GM03348 (cell line): ENCODE results near the gene GABRQ.

Source experiments
- DNase-seq: peaks from one replicate; pipeline ENCODE4 v3.0.0; 2012; ENCODE audit warnings: low spot score

Gene GABRQ

DNA sequence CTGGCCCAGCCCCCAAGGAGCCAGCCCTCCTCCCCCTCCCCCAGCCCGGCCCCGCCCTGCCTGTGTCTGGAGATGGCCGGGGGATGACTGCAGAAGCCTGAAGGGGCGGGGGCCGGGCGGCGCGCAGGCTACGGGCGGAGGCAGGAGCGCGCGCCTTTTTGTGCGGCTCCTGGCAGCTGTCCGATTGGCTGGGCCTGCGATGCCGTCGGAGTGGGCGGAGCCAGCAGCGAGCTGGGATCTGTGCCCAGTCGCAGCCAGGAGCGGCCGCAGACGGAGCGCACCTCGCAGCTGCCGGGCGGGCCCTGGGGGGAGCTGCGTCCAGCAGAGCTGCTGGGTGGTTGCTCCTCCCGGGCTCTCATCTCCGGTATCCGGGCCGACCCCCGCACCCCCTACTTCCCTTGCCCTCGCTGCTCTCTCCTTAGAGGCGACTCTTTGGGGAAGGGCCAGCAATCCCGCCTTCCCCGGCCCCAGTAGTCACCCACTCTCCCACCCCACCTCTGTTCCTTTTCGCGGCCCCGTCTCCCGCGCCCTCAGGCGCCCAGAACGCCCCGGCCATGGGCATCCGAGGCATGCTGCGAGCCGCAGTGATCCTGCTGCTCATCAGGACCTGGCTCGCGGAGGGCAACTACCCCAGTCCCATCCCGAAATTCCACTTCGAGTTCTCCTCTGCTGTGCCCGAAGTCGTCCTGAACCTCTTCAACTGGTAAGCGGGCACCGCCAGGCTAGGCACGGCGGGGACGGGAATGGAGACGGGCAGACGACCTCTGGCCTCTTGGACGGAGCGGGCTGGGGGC lies at the start of gene GABRQ:
Gene GABRQ, plus strand, starts transcription at position 247 of the 794 bp plus-strand sequence. Its CDS starts 308 bp downstream, at position 555.
- peak; percentile 13 for DNase-seq

DNA sequence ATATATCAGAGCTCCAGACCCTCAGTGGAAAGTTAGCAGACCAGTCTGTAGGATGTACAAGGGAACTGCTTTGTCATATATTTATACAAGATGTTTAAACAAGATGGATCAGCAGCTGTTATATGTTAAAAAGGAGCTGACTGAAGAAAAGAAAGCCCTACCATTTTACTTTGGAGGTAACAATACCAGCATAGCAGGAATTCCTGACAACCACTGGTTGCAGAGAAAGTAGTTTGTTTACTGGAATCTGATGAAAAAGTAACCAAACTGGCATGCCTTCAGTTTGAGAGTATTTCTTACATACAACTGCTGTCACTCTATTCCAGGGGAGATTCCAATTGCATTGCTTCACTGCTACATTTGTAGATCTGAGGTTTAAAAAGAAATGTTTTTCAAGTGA lies 49.5 kb upstream of the GABRQ start:
- no peak for DNase-seq

DNA sequence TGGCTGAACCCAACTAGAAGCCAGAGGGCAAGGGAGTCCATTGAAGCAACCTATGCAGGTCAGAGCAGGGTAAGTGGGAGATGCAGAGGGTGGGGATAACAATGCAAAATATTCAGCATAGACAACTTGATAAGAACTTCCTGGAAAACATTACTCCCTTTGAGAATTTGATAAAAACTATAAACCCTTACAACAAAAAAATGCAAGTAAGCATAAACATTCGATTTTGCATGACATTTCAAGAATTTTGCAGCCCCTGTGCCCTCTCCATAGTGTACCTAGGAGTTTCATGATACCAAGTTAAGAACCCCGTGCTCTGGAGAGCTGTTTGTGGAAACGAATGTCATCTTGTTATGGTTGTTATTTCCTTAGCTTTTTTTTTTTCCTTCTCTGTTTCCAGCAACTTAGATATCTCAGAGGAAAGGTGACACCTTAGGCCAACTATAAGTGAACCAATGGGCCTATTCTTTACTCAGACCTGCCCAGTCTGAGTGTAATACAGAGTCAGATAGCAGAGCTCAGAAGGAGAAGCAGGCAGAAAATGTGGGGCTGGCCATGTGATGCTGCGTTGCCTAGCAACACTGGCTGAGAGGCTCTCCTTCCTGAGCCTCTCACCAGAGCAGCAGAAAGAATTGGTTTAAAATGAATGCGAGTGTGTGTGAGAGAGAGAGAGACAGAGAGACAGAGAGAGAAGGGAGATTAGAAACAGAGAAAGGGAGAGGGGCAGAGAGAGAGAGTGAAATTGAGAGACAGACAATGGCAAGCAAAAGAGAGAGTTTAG lies 36.7 kb upstream of the GABRQ start:
- DNase-seq, result no peak

DNA sequence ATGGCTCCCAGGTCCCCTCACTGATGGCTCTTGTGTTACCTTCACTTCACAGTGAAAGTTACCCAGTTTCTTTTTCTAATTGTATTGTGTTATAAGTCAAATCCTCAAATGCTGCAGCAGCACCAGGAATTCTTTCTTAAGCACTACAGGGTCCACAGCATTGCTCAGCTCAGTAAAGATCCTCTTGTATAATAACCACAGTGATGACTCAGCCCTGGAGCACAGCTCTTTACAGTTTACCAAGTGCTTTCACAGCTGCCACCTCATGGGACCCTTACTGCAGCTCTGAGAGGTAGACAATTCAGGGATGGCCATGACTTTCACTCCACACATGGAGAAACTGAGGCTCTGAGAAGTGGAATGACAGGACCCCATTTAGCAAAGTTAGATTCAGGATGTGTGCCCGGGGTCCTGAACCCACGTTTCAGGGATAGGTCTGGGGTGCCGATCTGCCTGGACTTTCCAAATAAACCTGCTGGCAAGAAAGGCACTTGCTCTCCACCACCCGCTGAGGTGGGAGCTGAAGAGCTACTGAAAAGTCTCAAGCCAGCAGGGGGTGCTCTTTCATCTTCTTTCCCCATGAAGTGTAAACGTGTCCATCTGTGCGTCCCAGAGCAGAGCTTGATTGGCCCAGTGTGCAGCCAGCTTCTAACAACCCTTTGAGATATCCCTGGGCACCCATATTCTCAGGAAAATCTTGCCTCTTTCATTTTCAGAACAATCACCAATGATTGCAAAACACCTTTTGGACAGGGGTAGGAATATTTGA lies 35.7 kb upstream of the GABRQ start:
- DNase-seq, result no peak

DNA sequence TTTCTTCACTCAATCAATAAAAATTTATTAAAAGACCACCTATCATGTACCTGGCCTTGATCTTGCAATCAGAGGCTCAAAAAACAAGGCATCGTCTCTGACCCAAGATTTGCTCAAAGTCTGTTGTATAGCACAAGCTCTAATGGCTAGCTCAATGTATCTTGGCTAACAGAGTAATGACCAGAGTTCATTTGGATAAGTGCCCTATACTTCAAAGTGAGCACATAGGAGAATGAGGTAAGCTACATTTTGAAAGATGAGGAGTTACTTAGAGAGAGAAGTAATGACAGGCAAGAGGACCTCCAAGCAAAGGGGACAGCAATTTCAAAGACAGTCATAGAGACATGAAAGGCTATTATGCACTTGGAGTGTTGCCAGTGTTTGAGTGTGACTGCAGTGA lies 22.9 kb upstream of the GABRQ start:
- no peak for DNase-seq

DNA sequence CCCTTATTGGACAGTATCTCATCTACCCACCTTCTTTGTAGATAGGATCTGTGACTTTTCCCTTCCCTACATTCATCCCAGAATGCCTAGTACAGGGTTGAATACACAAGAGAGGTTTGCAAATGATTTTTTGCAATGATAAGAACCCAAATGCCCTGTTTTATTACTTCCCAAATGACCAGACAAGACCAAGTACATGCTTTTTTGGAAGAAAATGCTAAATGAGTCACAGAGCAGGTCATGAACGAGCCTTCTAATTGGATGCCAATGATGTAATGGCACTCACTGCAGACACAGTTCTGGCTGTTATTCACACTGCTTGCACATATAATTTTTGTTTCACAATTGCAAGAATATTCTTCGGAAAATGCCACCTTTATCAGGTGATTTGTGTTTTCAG lies 17.8 kb upstream of the GABRQ start:
- DNase-seq, result no peak

DNA sequence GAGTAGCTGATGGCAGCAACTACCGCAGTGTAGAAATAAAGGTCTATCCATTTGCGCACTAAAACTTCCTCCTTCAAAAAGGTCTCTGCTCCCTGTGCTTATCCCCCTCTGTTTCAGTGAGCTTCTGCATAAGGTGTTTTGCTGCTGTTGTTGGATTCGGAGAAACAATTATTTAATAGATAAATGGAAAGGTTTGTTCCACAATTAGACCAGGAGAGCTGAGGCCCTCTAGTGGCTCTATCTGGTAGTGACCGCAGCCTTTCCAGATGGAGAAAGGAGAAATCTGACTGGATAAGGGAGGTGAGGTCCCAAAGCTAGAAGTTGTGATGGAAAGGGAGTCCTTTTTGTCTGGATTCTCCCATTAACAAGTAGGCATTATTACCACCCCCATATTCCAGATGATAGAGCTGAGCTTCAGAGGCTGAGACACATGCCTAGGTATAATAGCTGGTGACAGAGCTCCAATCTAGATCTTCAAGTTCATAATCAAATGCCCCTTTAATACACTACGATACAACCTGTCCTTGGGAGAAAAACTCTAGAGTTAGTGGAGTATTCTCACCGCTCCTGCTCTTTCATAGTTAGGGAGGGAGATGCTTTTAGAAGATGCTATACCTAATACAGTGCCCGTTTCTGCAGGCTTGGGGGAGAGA lies 5.1 kb upstream of the GABRQ start:
- DNase-seq, result peak; percentile 41

DNA sequence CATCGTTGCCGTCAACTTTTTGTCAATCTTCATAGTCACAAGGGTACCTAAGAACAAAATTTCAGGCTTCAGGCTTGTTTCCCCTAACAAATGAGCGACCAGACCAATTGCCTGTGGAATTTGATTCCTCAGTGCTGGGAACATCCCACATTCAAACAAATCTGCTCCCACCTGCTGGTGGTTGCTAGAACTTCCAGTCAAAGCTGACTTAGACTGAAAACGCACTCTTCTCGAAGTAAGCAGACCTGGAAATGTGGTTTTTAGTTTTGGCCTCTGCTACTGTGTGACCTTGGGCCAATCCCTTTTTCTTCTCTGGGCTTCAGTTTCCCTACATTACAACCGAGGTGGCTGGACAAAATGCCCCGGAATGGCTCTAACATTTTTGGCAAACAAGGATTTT lies 1.8 kb upstream of the GABRQ start:
- peak; percentile 56 for DNase-seq

DNA sequence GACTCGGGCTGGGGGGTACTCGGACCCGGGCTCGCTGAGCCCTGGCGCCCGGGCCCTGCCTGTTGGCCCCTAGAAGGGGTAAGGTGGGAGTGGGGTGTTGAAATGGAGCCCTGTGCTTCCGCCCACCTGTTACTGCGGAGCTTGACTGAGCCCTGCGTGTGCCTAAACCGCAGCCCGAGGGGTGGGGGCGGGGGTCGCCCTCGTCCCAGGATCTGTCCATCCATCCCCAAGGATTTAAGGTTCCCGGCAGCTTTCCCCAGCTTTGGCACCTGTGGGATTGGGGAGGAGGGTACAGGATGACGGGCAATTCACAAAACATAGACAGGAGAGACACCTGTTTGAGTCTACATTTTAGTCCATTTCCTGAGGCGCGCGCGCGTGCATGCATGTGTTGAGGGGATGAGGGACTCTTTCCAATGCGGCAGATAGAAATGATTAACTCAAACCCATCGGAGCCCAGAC lies 779 bp downstream of the GABRQ start:
- no peak for DNase-seq

DNA sequence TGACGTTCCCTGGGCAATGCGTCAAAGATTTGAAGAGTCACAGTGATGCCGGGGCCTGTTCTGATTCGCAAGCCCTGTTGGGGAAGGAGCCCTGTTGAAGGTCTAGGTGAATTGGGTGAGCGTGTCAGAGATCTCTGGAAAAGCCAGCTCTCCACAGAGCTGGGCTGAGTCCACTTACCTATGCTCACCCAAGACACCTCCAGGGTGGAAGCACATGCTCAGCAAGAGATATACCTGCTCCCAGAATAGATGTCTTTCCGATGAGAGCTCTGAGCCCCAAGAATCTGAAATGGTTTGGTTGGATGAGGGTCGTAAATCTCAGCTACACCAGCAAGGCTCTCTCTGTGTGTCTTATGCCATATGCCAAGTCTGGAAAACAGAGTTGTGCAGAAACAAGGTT lies 1.7 kb downstream of the GABRQ start:
- DNase-seq, result no peak

DNA sequence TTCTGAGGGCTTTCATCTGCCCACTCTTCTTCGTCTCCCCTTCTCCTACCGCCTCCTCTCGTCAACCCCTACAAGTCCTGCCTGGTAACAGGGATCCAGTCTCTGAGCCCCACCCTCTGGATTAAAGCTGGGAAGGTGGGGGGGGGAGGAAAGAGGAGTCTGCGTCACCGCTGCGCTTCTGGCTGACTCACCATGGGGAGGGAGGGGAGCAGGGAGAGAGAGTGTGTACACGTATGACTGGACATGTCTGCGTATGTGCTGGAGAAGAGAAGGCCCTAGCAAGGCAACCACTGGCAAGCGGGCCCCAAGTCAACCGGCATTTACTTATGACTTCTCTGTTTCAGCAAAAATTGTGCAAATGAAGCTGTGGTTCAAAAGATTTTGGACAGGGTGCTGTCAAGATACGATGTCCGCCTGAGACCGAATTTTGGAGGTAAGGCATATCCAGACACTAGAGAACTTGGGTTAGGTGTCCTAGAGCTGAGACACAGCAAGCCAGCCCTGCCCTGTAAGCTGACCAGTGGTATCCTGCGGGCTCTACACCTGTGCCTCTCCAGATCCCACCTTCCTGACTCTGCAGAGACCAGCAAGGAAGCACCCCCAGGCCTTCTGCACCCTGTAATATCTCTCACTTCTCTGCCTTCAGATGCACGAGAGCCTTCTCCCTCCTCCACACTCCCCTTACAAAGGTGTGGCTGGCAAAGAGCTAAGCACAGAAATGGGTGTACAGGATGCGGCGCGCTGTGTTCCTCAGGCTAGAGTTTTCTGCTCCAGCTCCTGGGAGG lies 2.5 kb downstream of the GABRQ start:
- DNase-seq, result no peak

DNA sequence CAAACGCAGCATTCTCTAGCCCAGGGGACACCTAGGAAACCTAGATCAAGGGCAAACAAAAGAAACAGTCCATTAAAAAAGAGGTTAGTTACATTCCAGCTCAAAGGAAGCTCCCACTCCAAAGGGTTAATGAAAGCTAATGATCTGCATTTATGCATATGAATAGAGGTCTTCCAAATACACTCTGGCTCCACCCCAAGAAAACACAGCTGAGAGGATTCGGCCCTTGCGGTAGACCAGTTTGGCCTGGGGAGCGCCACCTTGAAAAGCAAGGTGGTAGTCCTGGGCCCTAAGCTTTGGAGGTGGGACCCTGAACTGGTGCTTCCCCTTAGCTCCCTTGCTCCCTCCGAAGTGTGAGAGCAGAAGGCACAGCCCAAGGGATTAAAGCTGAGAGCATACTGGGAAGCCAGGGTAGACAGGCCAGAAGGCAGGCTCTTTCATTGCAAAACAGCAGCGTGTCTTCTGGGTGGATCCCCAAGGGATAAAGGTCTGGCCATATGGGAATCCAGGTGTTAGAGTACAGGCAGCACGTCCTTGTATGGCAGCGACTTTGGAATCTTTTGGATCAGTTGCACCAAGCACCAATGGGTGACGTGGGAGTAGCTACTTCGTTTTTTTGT lies 3.7 kb downstream of the GABRQ start:
- no peak for DNase-seq

DNA sequence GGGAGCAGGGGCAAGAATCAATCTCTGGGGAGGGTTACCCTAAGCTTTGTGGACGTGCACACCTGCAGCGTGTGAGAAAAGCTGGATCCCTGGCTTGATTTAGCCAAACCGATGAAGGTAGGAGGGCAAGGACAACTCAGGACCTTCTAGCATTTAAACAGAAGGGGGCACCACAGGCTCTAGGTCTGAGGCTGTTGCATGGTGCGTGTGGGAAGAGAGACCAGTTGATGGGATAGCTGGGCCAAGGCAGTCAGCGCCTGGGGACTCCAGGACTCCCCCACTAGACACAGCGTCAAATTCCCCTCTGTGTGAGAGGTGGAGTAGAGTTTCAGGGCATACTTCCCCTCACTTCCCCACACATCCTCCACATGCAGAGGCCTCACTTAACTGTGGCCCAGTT lies 4.3 kb downstream of the GABRQ start:
- DNase-seq, result no peak

DNA sequence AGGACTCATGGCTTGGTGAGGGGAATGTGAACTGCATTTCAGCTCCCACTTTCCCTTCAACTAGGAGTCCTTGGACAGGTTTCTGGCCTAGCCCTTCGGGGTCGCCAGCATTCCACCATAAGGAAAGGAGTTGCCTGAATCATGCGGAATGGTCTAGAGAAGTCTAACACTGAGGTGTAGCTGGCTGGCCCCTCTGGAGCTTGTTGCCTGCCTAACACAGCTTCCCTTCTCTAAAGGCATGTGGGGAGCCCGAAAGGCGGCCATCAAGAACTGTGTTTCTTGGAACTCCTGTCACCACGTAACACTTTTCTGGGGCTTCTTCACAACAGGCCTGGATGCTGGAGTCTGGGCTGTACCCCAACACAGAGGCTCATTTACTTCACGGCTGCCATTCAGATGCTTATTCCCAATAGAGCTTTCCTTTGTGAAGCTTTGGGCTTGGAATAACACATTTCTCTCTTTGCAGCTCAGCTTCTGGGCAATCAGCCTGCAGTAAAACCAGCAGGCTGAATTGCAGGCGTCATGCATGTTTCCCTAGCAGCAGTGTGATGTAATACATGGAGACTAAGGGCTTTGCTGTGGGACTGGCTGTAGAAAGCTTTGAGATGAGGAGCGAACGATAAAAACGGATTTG lies 5.4 kb downstream of the GABRQ start:
- DNase-seq, result no peak

DNA sequence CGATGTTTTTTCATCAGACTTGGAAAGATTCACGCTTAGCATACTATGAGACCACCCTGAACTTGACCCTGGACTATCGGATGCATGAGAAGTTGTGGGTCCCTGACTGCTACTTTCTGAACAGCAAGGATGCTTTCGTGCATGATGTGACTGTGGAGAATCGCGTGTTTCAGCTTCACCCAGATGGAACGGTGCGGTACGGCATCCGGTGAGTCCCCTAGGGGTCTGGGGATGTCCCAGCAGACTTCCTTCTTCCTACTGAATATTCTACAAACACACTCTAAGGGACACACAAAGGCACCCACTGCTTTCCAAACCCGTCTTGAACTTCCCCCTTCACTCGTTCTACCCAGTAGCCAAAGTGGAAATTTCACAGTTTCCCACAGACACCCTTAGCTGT lies 9.3 kb downstream of the GABRQ start:
- no peak for DNase-seq

DNA sequence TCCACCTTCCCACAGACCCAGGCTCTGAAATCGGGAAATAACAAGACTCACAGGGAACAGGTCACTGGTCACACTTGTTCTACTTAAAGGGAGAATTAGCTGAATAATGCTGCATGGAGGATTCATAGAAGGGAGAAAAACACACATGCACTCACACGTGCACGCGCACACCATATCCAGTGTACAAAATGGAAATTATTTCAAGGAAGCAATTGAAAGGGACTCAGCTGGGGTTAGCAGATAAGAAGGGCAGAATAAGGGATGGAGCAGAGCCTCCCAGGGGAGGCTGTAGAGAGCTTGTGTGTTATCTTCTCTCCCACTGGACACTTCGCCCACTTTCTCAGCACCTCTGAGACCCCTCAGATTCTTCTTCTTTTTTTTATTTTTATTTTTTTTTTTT lies 10.3 kb downstream of the GABRQ start:
- no peak for DNase-seq

DNA sequence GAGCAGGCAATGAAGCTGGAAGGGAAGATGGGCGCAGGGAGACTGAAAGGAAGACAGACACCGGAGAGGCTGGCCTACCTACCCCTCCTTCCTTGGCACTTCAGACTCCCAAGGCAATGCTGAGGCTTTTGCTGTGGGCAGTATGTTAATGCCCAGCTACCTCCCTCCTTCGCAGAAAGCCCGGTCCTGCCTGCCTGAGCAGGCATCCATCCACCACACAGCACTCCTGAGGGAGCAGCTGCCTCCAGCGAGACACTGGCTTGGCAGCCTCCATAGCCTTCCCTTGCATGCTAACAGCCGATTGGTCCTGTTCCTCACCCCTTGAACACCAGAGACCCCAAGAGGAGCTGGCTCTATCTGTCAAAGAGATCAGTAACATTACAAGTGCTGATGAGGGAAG lies 14.4 kb downstream of the GABRQ start:
- DNase-seq, result no peak

DNA sequence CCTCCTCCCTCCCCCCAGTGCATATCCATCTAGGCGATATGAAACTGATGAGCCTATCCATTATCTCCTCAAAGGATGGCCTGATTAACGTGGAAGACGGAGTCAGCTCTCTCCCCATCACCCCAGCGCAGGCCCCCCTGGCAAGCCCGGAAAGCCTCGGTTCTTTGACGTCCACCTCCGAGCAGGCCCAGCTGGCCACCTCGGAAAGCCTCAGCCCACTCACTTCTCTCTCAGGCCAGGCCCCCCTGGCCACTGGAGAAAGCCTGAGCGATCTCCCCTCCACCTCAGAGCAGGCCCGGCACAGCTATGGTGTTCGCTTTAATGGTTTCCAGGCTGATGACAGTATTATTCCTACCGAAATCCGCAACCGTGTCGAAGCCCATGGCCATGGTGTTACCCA lies 14.8 kb downstream of the GABRQ start:
- DNase-seq, result no peak

DNA sequence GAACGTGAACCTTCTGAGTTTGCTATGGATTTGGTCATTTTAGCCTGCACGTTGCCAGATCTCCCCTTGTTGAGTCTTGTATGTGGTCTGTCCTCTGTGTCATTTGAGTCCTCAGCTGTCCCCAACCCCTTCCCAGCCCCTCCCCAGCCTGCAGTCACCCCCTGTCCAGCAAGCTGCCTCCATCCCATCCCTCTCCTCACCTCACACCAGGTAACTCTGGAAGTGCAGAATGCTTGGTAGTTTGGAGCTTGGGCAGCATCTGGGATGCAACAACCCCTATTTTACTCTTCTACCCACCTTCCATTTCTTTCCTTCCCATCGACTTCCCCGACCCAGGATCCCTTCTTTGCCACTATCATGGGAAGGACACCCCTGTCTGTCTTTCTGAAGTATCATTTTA lies 18.4 kb downstream of the GABRQ start:
- no peak for DNase-seq

DNA sequence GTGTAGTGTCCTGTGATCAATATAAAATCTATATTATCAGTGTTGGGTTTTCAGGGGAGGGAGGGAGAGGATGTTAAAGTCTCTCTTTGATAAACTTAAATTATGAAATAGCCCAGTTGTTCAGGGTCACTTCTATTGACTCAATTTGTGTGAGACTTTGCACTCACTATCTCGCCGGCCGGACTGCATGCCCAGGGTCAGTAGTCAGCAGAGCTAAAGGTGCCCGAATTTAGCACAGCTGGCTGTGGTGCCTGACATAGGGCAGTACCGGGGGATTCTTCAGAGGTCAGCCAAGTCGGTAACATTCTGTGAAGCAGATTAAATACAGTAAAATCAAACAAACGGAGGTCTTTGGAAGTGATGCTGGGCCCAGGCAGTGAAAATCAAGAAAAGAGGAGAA lies 19.2 kb downstream of the GABRQ start:
- DNase-seq, result no peak
